ENCODE measurements around the gene TENT5A.

DNA sequence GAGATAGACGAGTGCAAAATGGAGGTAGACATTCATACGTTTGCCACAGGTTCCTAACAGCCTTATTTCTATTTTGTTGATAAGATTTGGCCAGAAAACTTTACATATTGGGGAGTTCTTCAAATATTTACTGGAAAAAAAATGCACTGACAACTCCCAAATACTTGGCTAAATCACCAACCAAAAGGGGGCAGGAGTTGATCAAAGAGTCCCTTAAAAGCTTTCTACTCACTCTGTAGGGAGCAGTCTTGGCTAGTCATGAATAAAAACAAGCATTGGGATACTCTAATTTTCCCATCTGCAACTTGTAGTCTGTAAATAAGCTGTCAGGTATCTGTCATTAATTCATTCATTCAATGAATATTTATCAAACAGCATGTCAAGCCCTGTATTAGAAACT is 18.4 kb downstream of the TENT5A start:
- TF ChIP-seq GATA2 (IDR thresholded peaks at IDR 0.05; ENCODE audit: low read depth, low read length) (no peak), GATA3 (IDR thresholded peaks at IDR 0.05; ENCODE audit: low read depth, low read length) (no peak)
